Cortex of kidney (tissue), 1 donor: ENCODE measurements around the gene KLK7.

Source experiments
- DNase-seq: peaks from one replicate; lab custom pipeline; 2025; lab: John Stamatoyannopoulos, UW

KLK7 gene

GRCh38 chr19:50983625-50984292, at the start of gene KLK7:
Gene KLK7 (minus strand): TSS chr19:50983917. CDS start chr19:50982399, 1,518 bp downstream.
- no peak for DNase-seq

- no peak for DNase-seq
These were observed 48.1 kb upstream of the KLK7 start for GRCh38 chr19:51031880-51032225.

GRCh38 chr19:51031220-51031879, 47.6 kb upstream of the KLK7 start:
- DNase-seq: no peak

- DNase-seq: no peak
These were observed 46.9 kb upstream of the KLK7 start for GRCh38 chr19:51030631-51031030.

- no peak for DNase-seq
These were observed 46.0 kb upstream of the KLK7 start for GRCh38 chr19:51029718-51030117.

DNA sequence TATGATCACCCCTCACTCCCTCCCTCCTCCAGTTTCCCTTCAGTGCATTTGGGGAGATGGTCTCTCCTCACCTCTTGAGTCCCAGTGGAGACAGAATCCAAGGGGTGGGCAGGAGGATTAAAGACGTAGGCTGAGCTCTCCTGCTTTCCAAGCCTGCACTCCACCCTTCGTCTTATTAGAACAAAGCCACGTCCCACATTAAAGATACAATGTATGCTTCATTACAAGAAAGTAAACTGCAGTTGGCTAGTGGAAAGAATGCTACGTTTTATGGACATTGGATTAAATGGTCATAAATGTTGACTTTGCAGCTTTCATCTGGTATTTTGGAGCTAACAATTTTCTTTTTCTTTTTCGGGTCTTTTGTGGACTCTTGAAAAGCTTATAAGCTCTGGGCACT, 44.2 kb upstream of the KLK7 start:
- DNase-seq: no peak

DNA sequence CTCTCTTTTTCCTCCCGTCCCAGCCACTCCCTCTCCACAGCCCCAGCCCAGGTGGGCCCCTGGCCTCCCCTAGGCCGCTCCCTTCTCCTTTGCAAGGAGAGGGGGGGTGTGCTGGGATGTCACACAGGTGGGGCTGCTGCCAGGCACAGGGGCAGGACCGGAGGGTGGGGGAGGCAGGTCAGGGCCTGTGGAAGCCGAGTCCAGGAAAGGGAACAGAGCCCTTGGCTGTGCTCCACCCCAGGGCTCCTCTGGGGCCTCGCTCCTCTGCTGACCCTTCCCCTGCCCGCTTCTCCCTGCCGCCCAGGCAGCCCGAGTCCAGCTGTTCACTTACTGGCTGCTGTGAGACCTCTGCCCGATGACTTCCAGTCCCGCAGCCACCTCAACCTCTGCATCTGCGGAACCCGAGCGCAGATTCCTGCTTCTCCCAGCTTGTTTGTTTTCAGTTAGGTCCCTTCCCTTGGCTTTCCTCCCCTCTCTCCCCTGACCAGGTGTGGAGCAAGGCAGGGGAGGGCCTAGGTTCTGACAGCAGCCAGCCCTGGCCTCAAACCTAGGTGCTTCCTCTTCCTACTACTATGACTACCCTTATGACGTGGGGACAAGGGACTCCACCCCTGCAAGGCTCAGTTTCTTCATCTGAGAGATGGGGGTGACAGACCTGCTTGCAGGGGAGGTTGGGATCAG, 43.5 kb upstream of the KLK7 start:
- no peak for DNase-seq

- no peak for DNase-seq
These were observed 42.8 kb upstream of the KLK7 start, which contains the start of gene KLK11 for GRCh38 chr19:51026554-51026831. Gene KLK11 (minus strand): TSS chr19:51026616. CDS start chr19:51025631, 985 bp downstream.

DNA sequence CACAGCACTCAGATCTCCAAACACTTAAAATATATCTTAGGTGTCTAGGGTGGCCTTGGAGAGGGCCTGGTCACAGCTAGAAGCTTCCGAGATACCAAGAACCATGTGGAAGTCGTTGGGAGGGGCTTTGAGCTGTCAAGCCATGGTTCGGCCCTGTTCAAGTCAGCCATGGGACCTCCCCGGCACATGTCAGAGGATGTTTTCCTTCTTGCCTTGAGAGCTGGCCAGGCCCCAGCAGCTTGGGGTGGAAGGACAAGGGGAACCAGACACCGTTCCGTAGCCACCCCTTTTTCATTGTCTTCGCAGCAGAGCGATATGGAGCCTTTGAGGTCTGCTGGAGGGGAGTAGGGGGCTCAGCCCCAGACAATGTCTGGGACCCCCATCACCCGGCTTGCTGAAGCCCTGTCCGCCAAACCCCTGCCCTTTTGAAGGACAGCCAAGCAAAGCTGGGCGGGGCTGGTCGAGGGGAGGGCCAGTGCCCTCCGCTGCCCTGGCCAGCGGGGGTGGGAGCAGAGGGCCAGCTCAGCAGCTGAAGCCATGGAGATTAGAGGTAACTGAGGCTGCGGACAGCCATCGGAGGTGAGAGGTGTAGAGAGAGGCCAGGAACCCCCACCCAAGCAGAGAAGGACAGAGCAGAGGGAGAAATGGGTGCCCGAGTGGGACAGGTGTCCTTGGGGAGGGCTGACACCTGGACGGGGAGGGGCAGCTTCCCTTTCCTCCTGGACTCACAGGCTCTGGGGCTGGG, 42.3 kb upstream of the KLK7 start:
- no peak for DNase-seq

DNA sequence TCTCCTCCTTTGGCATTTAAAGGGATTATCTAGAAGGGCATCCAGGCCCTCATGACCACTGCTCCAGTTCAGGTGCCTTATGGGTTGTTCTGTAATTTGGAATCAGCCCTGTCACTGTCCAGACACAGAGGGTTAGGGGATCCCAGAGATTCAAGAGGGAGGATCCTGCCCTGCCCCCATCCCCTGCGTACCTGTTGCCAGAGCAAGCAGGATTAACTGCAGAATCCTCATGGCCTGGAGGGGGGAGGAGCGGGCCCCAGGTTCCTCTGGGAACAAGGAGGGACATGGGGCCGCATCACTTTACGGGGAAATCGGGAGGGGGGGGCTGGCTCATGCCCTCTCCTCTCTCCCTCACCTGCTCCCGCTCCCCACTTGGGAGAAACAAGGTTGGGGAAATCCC, 41.7 kb upstream of the KLK7 start:
- no peak for DNase-seq

- no peak for DNase-seq
These were observed 41.2 kb upstream of the KLK7 start for GRCh38 chr19:51024924-51025323.

- no peak for DNase-seq
These were observed 40.2 kb upstream of the KLK7 start for GRCh38 chr19:51023946-51024345.

- no peak for DNase-seq
These were observed 38.8 kb upstream of the KLK7 start for GRCh38 chr19:51022526-51022925.

- DNase-seq: no peak
These were observed 37.4 kb upstream of the KLK7 start for GRCh38 chr19:51020988-51021651.

DNA sequence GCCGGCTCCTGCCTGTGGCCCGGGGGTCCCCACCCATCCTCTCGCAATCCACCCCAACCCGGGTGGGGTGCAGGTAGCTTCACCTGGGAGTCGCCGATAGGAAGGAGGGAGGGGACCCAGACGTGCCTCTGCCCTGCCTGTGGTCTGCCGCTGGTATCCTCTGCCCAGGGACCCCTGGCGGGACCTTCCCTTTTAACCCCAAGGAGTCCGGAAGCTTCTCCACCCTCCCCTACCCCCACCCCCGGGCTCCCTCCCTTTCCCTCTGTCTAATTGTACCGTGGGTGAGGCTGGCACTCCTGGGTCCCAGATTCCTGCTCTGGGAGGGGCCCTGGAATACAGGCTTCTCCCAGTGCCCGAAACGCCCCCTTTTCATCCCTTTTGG, 35.8 kb upstream of the KLK7 start, which contains the start of gene KLK10:
KLK10 (minus strand) TSS at position 166 of the 382 bp plus-strand sequence. CDS start 579 bp downstream, outside the sequence.
- DNase-seq: no peak

DNA sequence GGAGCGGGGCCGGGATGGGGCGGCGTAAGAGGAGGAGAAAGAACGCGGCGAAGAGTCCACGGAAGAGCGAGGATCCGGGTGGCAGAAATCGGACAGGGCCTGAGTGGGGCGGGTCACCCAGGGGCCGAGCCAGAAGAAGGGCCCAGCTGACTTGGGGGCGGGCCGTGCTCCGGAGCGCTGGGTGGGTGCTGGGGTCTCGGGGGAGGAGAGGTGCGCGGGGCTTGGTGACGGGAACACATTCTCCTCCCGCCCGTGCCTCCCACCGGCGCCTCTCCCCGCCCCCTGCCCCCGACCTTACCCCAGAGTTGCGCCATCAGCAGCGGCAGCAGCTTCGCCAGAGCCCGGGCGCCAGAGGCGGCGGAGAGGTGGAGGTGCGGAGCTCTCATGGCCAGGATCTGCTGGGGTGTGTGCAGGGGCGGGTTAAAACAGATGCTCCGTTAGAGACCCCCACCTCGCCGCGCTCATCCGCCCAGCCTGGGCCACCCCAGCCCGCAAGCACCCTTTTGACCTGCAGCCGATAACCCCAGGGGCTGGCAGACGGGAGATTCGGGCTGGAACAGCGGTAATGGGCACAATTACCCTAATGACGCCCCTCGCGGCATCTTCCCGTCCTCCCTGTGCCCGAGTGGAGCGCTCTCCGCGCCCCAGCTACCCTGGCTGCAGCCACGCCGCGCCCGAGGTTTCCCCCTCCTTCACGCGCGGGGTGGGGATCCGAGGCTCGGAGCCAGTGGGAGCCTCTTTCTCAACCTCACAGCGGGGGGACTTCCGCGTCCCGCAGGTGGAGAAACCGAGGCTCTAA, 35.2 kb upstream of the KLK7 start:
- DNase-seq: no peak

DNA sequence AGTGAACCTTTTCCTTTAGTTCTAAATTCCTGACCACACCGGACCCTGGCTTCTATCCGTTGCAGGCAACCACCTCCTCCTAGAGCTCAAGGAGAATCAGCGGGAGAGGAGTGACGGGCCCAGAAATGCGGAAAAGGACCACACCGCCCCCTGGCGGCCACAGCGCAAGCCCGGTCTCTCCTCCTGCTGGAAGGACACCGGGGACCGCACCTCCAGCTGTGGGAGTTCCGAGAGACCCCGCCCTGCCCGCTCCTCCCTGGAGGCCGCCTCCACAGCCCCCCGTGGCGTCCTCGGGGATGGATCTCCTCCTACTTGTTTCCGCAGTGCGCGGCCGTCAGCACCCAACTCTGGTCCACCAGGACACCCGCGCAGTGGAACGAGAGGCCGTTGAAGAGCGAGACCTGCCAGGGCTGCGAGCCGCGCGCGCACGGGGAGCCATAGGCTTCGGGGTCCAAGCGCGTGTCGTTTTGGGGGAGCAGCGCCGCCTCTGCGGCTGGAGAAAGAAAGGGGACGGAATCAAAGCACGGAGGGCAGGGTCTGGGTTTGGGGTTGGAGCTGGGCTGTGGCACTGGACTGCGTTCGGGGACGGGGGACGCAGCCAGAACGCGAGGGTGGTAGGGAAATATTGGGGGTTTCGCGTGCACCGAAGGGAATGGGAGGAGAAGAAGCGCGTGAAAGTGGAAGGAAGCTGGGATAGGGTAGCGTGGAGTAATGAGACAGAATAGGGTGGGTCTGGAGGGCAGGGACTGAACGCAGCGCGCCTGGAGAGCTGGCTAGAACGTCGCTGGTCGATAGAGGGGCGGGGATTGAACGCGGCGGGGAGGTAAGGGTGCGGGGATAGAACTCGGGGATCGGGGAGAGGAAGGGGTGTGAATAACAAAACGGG, 33.3 kb upstream of the KLK7 start:
- no peak for DNase-seq

GRCh38 chr19:51015691-51016267, 32.1 kb upstream of the KLK7 start:
- no peak for DNase-seq

GRCh38 chr19:51014242-51014641, 30.5 kb upstream of the KLK7 start:
- DNase-seq: no peak

- no peak for DNase-seq
These were observed 29.0 kb upstream of the KLK7 start for GRCh38 chr19:51012661-51013190.
